Measurements from ENCODE around the gene KCNC1.

Gene KCNC1

GRCh38 chr11:17760102-17761029 is 25.8 kb downstream of the KCNC1 start:
- DNase-seq = peak; percentile 17

GRCh38 chr11:17762309-17762974 is 27.9 kb downstream of the KCNC1 start:
- no peak for DNase-seq

GRCh38 chr11:17763244-17763643 is 28.7 kb downstream of the KCNC1 start:
- DNase-seq = no peak

GRCh38 chr11:17763703-17764102 is 29.1 kb downstream of the KCNC1 start:
- DNase-seq = no peak

GRCh38 chr11:17764446-17765218 is 30.1 kb downstream of the KCNC1 start:
- no peak for DNase-seq

- no peak for DNase-seq
These were observed 30.9 kb downstream of the KCNC1 start for GRCh38 chr11:17765356-17766072.

- no peak for DNase-seq
These were observed 31.4 kb downstream of the KCNC1 start for GRCh38 chr11:17766073-17766359.

- no peak for DNase-seq
These were observed 32.0 kb downstream of the KCNC1 start for GRCh38 chr11:17766590-17766989.

- DNase-seq = no peak
These were observed 32.8 kb downstream of the KCNC1 start for GRCh38 chr11:17767301-17767885.

GRCh38 chr11:17767914-17768313 is 33.3 kb downstream of the KCNC1 start:
- no peak for DNase-seq

GRCh38 chr11:17768547-17768946 is 34.0 kb downstream of the KCNC1 start:
- DNase-seq = no peak

- no peak for DNase-seq
These were observed 34.6 kb downstream of the KCNC1 start for GRCh38 chr11:17769218-17769617.

GRCh38 chr11:17770048-17770652 is 35.6 kb downstream of the KCNC1 start:
- DNase-seq = no peak

- DNase-seq = no peak
These were observed 36.3 kb downstream of the KCNC1 start for GRCh38 chr11:17770917-17771316.

- no peak for DNase-seq
These were observed 36.8 kb downstream of the KCNC1 start for GRCh38 chr11:17771415-17771814.

- no peak for DNase-seq
These were observed 37.3 kb downstream of the KCNC1 start for GRCh38 chr11:17771841-17772401.

- DNase-seq = no peak
These were observed 38.4 kb downstream of the KCNC1 start for GRCh38 chr11:17772704-17773600.

- DNase-seq = no peak
These were observed 39.1 kb downstream of the KCNC1 start for GRCh38 chr11:17773674-17774073.

GRCh38 chr11:17774232-17775034 is 39.9 kb downstream of the KCNC1 start:
- no peak for DNase-seq

GRCh38 chr11:17775035-17775348 is 40.4 kb downstream of the KCNC1 start:
- DNase-seq = no peak

All from DMS 273 treated with DMSO at 0.1 percent for 48 hours (cell line).